HCT116 (cell line): ENCODE measurements around the gene IFITM10.

ENCODE experiments used
- POLR2A ChIP-seq: IDR thresholded peaks from 2 replicates; pipeline ENCODE4 v1.7.0; 2011; ENCODE audit warnings: borderline replicate concordance; ENCODE audit not compliant: insufficient read depth, insufficient read length; ENCODE audit errors: extremely low read depth
- TF ChIP-seq, protein P1 (sequence below): IDR thresholded peaks from 2 replicates; pipeline ENCODE4 v1.6.1; 2012

DNA sequence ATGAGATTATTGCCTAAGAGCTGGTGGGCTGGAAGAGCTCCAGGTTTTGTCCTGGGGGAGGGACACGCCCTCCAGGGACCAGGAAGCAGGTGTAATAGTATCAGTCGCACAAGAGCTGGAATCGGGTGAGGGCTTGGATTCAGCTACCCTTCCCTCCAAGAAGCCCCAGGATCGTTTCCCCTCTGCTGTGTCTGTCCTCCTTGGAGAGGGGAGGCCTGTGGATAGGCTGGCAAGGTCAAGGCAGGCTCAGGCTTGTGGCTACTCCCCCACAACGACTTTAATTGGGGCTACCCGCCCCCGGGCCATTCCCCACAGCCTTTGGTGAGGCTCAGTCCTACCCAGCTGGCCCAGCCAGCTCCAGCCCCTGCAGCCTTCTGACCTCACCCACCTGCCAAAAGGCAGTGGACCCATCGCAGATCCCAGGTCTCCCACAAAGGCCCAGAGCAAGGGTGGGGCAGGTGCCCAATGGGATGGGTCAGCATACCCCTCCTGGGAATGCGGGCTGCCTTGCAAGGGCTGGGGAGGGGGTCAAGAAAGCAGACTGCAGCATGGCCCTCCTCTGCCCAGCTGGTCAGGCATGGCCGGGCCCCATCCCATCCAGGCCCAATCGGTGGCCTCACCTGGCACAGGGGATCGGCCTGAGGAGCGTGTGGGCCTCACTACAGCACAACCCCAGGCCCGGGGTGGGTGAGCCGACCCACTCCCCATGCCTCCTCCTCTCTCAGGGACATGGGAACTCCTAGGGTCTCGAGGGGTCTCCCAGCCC, 12.3 kb upstream of the IFITM10 start:
- TF ChIP-seq, protein P1, sequence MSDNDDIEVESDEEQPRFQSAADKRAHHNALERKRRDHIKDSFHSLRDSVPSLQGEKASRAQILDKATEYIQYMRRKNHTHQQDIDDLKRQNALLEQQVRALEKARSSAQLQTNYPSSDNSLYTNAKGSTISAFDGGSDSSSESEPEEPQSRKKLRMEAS, result no peak
- no peak for TF ChIP-seq POLR2A
